ENCODE measurements around the gene REPIN1.

DNA sequence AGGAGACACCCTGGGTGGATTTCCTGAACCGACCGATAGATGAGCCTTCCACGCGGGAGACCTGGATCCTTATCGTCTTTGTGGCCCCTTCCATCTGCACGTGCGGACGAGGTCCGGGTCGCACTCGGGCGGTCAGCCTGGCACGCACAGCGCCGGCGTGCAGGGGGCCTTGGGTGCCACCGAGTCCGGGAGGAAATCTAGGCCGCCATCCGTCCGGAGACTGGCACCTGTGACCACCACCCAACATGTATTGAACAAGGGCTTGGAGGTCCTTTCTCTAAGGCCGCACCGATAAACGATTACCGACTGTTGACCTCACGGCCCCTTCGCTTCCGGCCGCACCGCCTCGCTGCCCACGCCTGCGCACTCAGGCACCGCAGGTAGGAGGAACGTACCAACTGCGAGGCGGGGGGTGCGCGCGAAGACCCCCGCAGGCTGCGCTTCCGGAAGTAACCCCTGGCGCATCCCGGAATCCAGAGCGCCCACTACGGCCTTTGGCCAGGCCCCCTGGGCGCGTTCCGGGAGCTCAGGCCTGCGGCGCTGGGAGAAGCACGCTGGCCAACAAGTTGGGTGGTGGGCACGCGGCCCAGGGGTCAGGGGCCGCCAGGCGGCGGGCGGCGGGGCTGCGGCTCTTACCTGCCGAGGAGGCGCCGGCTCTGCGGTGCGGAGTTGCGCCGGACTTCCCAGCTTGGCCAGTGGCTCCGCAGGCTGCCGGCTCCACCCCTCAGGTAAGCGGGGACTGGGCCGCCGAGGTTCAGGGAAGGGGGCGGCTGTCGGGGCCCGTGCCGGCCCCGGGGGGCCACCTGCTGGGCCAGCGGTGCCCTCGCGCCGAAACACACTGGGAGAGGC is 45.6 kb upstream of the REPIN1 start, which contains the start of the genes ACTR3C and LRRC61:
- TF ChIP-seq, protein P1, sequence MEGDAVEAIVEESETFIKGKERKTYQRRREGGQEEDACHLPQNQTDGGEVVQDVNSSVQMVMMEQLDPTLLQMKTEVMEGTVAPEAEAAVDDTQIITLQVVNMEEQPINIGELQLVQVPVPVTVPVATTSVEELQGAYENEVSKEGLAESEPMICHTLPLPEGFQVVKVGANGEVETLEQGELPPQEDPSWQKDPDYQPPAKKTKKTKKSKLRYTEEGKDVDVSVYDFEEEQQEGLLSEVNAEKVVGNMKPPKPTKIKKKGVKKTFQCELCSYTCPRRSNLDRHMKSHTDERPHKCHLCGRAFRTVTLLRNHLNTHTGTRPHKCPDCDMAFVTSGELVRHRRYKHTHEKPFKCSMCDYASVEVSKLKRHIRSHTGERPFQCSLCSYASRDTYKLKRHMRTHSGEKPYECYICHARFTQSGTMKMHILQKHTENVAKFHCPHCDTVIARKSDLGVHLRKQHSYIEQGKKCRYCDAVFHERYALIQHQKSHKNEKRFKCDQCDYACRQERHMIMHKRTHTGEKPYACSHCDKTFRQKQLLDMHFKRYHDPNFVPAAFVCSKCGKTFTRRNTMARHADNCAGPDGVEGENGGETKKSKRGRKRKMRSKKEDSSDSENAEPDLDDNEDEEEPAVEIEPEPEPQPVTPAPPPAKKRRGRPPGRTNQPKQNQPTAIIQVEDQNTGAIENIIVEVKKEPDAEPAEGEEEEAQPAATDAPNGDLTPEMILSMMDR (IDR thresholded peaks at IDR 0.05), result peak; percentile 48
- TF ChIP-seq ZFX (IDR thresholded peaks at IDR 0.05; ENCODE audit: borderline replicate concordance), result no peak

Data from 22Rv1 (cell line).